SK-N-SH treated with all-trans-retinoic acid at 6 μM for 48 hours (cell line): ENCODE data around the gene FFAR3.

Source experiments
- ATAC-seq: fragments of 200-7000 bp; cut with Tn5 transposase; 3 replicates; pipeline ENCODE4 v1.9.1; 2020; ENCODE audit warnings: mild to moderate bottlenecking, moderate library complexity
- ARNTL ChIP-seq: fragments of 450-650 bp; formaldehyde crosslinking; IDR thresholded peaks from 2 replicates; pipeline ENCODE4 v1.5.0; 2020; ENCODE audit warnings: low read depth, mild to moderate bottlenecking, moderate library complexity, borderline replicate concordance
- BACH2 ChIP-seq: fragments of 250-450 bp; sonication (Bioruptor Pico); IDR thresholded peaks from 2 replicates; pipeline ENCODE4 v1.9.0; 2021; ENCODE audit warnings: mild to moderate bottlenecking, borderline replicate concordance
- CREB5 ChIP-seq: fragments of 250-450 bp; sonication (Bioruptor Pico); IDR thresholded peaks from 2 replicates; pipeline ENCODE4 v1.5.1; 2020; ENCODE audit warnings: low read depth, mild to moderate bottlenecking, moderate library complexity
- CSDC2 ChIP-seq: fragments of 250-450 bp; sonication (Bioruptor Pico); IDR thresholded peaks from 2 replicates; pipeline ENCODE4 v1.5.0; 2020; ENCODE audit warnings: mild to moderate bottlenecking, moderate library complexity
- CSRNP3 ChIP-seq: fragments of 250-450 bp; sonication (Bioruptor Pico); IDR thresholded peaks from 2 replicates; pipeline ENCODE4 v1.5.1; 2021; ENCODE audit warnings: mild to moderate bottlenecking, moderate library complexity
- ESRRG ChIP-seq: fragments of 250-450 bp; sonication (Bioruptor Pico); IDR thresholded peaks from 2 replicates; pipeline ENCODE4 v1.6.1; 2021; ENCODE audit warnings: mild to moderate bottlenecking
- GLIS3 ChIP-seq: fragments of 250-450 bp; sonication (Bioruptor Pico); IDR thresholded peaks from 2 replicates; pipeline ENCODE4 v1.5.0; 2020; ENCODE audit warnings: mild to moderate bottlenecking, moderate library complexity
- ISL1 ChIP-seq: fragments of 250-450 bp; sonication (Bioruptor Pico); IDR thresholded peaks from 2 replicates; pipeline ENCODE4 v2.1.2; 2022; ENCODE audit warnings: mild to moderate bottlenecking, moderate library complexity
- OSR1 ChIP-seq: fragments of 250-450 bp; sonication (Bioruptor Pico); IDR thresholded peaks from 2 replicates; pipeline ENCODE4 v1.8.0; 2022; ENCODE audit warnings: moderate library complexity, mild to moderate bottlenecking, inconsistent platforms
- POU6F1 ChIP-seq: fragments of 250-450 bp; sonication (Bioruptor Pico); IDR thresholded peaks from 2 replicates; pipeline ENCODE4 v1.8.0; 2021; ENCODE audit warnings: low read depth, mild to moderate bottlenecking, moderate library complexity, borderline replicate concordance
- PPARA ChIP-seq: fragments of 250-450 bp; sonication (Bioruptor Pico); IDR thresholded peaks from 2 replicates; pipeline ENCODE4 v1.5.0; 2020; ENCODE audit warnings: mild to moderate bottlenecking, borderline replicate concordance
- RARB ChIP-seq: fragments of 250-450 bp; sonication (Bioruptor Pico); IDR thresholded peaks from 2 replicates; pipeline ENCODE4 v1.8.0; 2021; ENCODE audit warnings: mild to moderate bottlenecking, moderate library complexity
- TCF4 ChIP-seq: fragments of 250-450 bp; sonication (Bioruptor Pico); IDR thresholded peaks from 2 replicates; pipeline ENCODE4 v1.8.0; 2021; ENCODE audit warnings: mild to moderate bottlenecking, moderate library complexity, borderline replicate concordance
- TOX ChIP-seq: fragments of 250-450 bp; sonication (Bioruptor Pico); IDR thresholded peaks from 2 replicates; pipeline ENCODE4 v1.8.0; 2021; ENCODE audit warnings: mild to moderate bottlenecking, moderate library complexity, borderline replicate concordance
- TSHZ2 ChIP-seq: fragments of 250-450 bp; sonication (Bioruptor Pico); IDR thresholded peaks from 2 replicates; pipeline ENCODE4 v1.5.0; 2020; ENCODE audit warnings: mild to moderate bottlenecking, moderate library complexity
- ZFP3 ChIP-seq: fragments of 250-450 bp; sonication (Bioruptor Pico); IDR thresholded peaks from 2 replicates; pipeline ENCODE4 v1.5.0; 2020; ENCODE audit warnings: mild to moderate bottlenecking, moderate library complexity
- ZFP30 ChIP-seq: fragments of 450-650 bp; formaldehyde crosslinking; IDR thresholded peaks from 2 replicates; pipeline ENCODE4 v1.5.0; 2022; ENCODE audit warnings: mild to moderate bottlenecking, moderate library complexity
- ZNF70 ChIP-seq: fragments of 450-650 bp; formaldehyde crosslinking; IDR thresholded peaks from 2 replicates; pipeline ENCODE4 v1.5.0; 2020; ENCODE audit warnings: mild to moderate bottlenecking, moderate library complexity
- ZNF8 ChIP-seq: fragments of 450-650 bp; formaldehyde crosslinking; IDR thresholded peaks from 2 replicates; pipeline ENCODE4 v1.5.0; 2020; ENCODE audit warnings: mild to moderate bottlenecking, moderate library complexity

The FFAR3 gene

GRCh38 chr19:35383536-35383935 is 25.3 kb downstream of the FFAR3 start (continued):
- TF ChIP-seq TSHZ2 (CRISPR knock-in tag) = no peak
- TF ChIP-seq, all 23 proteins: peak for 0

GRCh38 chr19:35388277-35389054 is 30.2 kb downstream of the FFAR3 start:
- no peak for ATAC-seq
- TF ChIP-seq CREB5 (CRISPR knock-in tag) (no peak), TOX (no peak), PPARA (no peak), TSHZ2 (CRISPR knock-in tag) (no peak), TCF4 (no peak), ARNTL (CRISPR knock-in tag) (no peak), RARB (CRISPR knock-in tag) (no peak), BACH2 (no peak), CSDC2 (CRISPR knock-in tag) (no peak), ZNF8 (no peak), ISL1 (CRISPR knock-in tag) (no peak), ZFP30 (CRISPR knock-in tag) (no peak)

- TF ChIP-seq GLIS3 = no peak
- no peak for TF ChIP-seq CREB5 (CRISPR knock-in tag)
- TF ChIP-seq TCF4 = no peak
- no peak for ATAC-seq
These were observed 31.1 kb downstream of the FFAR3 start for GRCh38 chr19:35389192-35389861.

- ATAC-seq = no peak
- TF ChIP-seq POU6F1 (no peak), ZNF70 (CRISPR knock-in tag) (no peak), ESRRG (CRISPR knock-in tag) (no peak), ZNF8 (no peak), OSR1 (no peak), ZFP3 (CRISPR knock-in tag) (no peak), CREB5 (CRISPR knock-in tag) (no peak), CSRNP3 (CRISPR knock-in tag) (no peak)
These were observed 34.8 kb downstream of the FFAR3 start for GRCh38 chr19:35392742-35393715.
